Stromal cell of bone marrow (primary cell): Measurements from ENCODE around the gene ADAMTSL5.

Experiments used
- DNase-seq: peaks from one replicate; pipeline ENCODE4 v3.0.0-alpha.2; 2012; ENCODE audit warnings: low read depth

The ADAMTSL5 gene

GRCh38 chr19:1496714-1497577, 15.9 kb downstream of the ADAMTSL5 start:
- no peak for DNase-seq

GRCh38 chr19:1495799-1496713, 16.8 kb downstream of the ADAMTSL5 start:
- no peak for DNase-seq

- DNase-seq: no peak
Observed at GRCh38 chr19:1495051-1495798, 17.6 kb downstream of the ADAMTSL5 start.

GRCh38 chr19:1494115-1494815, 18.6 kb downstream of the ADAMTSL5 start:
- no peak for DNase-seq

GRCh38 chr19:1492474-1493006, 20.3 kb downstream of the ADAMTSL5 start:
- DNase-seq: no peak

GRCh38 chr19:1491849-1492170, 21.0 kb downstream of the ADAMTSL5 start:
- no peak for DNase-seq

- DNase-seq: no peak
Observed at GRCh38 chr19:1491114-1491848, 21.5 kb downstream of the ADAMTSL5 start, which contains the start of gene REEP6. Gene REEP6 (plus strand): TSS chr19:1491181. CDS start chr19:1491270, 89 bp downstream.

GRCh38 chr19:1490311-1491113, 22.3 kb downstream of the ADAMTSL5 start, which contains the start of gene PCSK4:
Gene PCSK4 (minus strand): TSS chr19:1490350. CDS start chr19:1490346, 4 bp downstream.
- DNase-seq: peak; percentile 97

GRCh38 chr19:1489463-1490310, 23.1 kb downstream of the ADAMTSL5 start:
- no peak for DNase-seq

- no peak for DNase-seq
Observed at GRCh38 chr19:1488282-1488601, 24.6 kb downstream of the ADAMTSL5 start.

GRCh38 chr19:1487576-1488281, 25.1 kb downstream of the ADAMTSL5 start:
- no peak for DNase-seq

GRCh38 chr19:1486720-1487575, 25.9 kb downstream of the ADAMTSL5 start:
- DNase-seq: no peak

- DNase-seq: no peak
Observed at GRCh38 chr19:1483979-1484428, 28.8 kb downstream of the ADAMTSL5 start.

- DNase-seq: no peak
Observed at GRCh38 chr19:1483131-1483978, 29.5 kb downstream of the ADAMTSL5 start.

- no peak for DNase-seq
Observed at GRCh38 chr19:1482361-1483130, 30.3 kb downstream of the ADAMTSL5 start.
